Measurements from ENCODE around the gene DCHS2. TPM values are rescaled to one million over a fixed set of nuclear protein-coding genes. Genes with fewer than 3 reads are reported as not detected.

The DCHS2 gene
- total and polyA plus RNA-seq, 5 experiments from 2014 or later: not detected

DNA sequence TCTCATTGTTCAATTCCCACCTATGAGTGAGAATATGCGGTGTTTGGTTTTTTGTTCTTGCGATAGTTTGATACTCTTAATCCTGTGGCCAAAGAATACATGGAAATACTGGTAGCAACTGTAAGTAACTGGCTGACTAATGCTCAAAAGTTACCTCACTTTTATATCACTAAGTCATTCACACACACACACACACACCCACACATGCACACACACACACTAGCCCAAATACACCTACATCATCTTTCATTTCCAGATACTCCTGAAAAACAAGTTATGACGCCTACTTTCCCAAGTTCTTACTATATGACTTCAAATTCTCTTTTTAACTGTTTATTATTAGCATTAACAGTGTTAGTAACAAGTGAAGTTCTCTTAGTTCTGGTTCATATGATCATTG, 101.3 kb downstream of the DCHS2 start:
- H3K4me1 Mint-ChIP-seq: no peaks in the 10 kb centered on the region
- peaks cover 0 to 13% (median 7%) of the 10 kb centered on the region in 5 donors for H3K27me3 Mint-ChIP-seq
- POLR2A ChIA-PET: no interaction called here
- ATAC-seq: no peak
- H3K36me3 Mint-ChIP-seq: no peaks in the 10 kb centered on the region
- H3K4me3 Mint-ChIP-seq: no peak overlapping the region
- H3K9me3 Mint-ChIP-seq: peaks cover 0 to 8% (median 0%) of the 10 kb centered on the region in 9 donors
- H3K27ac Mint-ChIP-seq: no peak overlapping the region
- no peak for DNase-seq

DNA sequence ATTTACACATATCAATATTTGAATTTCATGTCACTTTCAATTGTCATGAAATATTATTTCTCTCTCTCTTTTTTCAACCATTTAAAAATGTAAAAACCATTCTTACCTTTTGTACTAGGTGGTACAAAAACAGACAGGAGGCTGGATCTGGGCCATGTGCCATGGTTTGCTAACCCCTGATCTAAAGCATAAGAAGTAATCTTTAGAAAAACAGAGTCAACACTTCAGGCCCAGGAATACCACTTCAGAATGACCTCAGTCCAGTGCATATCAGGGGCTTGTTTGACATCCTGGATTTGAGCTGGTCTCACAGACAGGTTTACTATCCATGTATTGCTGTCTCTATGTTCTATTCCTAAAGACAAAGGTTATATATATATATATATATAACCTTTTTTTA, 102.5 kb downstream of the DCHS2 start:
- Mint-ChIP-seq H3K27me3 (peaks cover 0 to 13% (median 7%) of the 10 kb centered on the region in 5 donors), H3K36me3 (peaks cover 0 to 2% (median 0%) of the 10 kb centered on the region in 3 donors), H3K9me3 (peaks cover 0 to 10% (median 4%) of the 10 kb centered on the region in 9 donors), H3K4me1 (no peaks in the 10 kb centered on the region), H3K27ac (no peak overlapping the region), H3K4me3 (no peak overlapping the region)
- DNase-seq (no peak), ATAC-seq (no peak)
- POLR2A ChIA-PET: no interaction called here

DNA sequence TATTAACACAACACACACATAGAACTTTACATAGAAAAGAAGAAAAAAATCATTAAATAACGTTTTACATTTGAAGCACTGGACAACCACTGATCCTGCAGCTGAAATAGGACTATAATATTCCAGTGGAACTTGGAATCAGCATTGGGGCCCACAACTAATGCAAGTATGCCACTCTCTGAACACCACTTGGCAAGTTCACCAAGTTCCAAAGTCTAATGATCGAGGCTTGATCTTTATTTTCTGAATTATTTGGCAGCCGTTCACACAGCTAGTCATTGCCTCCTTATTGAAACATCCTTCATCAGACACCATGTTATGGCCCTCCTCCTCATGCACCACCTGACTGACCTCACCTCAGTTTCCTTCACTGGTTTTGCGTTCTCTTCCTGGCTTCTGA, 107.6 kb downstream of the DCHS2 start:
- ATAC-seq: no peak
- Mint-ChIP-seq H3K4me1 (no peaks in the 10 kb centered on the region), H3K27ac (no peak overlapping the region), H3K9me3 (peaks cover 0 to 13% (median 5%) of the 10 kb centered on the region in 9 donors), H3K36me3 (peaks cover 0 to 2% (median 0%) of the 10 kb centered on the region in 3 donors), H3K4me3 (no peak overlapping the region), H3K27me3 (peaks cover 2 to 12% (median 8%) of the 10 kb centered on the region in 5 donors)
- POLR2A ChIA-PET: no interaction called here
- no peak for DNase-seq

DNA sequence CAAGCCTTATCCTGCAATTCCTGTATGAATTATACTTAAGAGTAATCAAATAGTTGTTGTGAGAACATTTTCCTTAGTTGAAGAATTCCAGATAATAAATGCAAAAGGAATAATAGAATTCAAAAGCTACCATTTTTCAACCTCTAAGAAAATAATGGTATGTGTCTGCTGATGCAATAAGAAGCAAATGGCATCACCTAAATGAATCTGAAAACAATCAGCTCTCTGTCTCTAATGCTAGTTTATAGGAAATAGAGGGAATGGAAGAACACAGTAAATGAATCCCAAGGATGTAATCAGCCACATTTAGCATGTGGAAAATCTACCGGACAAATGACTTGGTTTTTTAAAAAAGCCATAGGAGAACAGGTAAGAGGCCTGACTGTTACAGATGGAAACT, 115.1 kb downstream of the DCHS2 start:
- peaks cover 5 to 28% (median 9%) of the 10 kb centered on the region in 5 donors for H3K27me3 Mint-ChIP-seq
- H3K36me3 Mint-ChIP-seq: no peaks in the 10 kb centered on the region
- peaks cover 0 to 4% (median 0%) of the 10 kb centered on the region in 9 donors for H3K9me3 Mint-ChIP-seq
- ATAC-seq (no peak), DNase-seq (no peak)
- no peak overlapping the region for H3K4me3 Mint-ChIP-seq
- no peaks in the 10 kb centered on the region for H3K4me1 Mint-ChIP-seq
- H3K27ac Mint-ChIP-seq: no peak overlapping the region
- POLR2A ChIA-PET: no interaction called here

DNA sequence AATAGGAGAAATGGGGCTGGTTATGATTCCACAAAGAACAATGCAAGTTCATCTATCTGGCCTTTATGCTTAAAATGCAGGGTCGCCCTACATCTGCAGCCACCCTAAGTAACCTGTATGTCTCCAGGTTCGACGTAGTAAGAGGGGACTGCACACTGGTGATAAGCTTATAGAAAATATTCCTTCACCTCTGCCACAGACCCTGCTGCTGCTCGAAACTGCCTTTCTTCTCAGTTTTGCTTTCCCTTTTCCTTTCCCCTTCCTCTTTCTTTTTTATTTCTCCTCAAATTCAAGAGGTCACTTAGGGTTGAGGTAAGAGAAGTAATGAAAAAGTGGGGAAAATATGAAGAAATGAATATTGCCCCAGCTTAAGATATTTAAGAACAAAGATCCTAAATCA, 123.5 kb downstream of the DCHS2 start:
- DNase-seq (no peak), ATAC-seq (no peak)
- peaks cover 10 to 51% (median 23%) of the 10 kb centered on the region in 5 donors for H3K27me3 Mint-ChIP-seq
- peaks cover 0 to 17% (median 0%) of the 10 kb centered on the region in 4 donors for H3K4me1 Mint-ChIP-seq
- H3K36me3 Mint-ChIP-seq: peaks cover 0 to 2% (median 0%) of the 10 kb centered on the region in 3 donors
- H3K4me3 Mint-ChIP-seq: peak overlapping the region in 1 of 10 donors; percentile 68
- POLR2A ChIA-PET: no interaction called here
- H3K27ac Mint-ChIP-seq: peak overlapping the region in 1 of 10 donors; percentile 33
- H3K9me3 Mint-ChIP-seq: peaks cover 0 to 7% (median 0%) of the 10 kb centered on the region in 9 donors

DNA sequence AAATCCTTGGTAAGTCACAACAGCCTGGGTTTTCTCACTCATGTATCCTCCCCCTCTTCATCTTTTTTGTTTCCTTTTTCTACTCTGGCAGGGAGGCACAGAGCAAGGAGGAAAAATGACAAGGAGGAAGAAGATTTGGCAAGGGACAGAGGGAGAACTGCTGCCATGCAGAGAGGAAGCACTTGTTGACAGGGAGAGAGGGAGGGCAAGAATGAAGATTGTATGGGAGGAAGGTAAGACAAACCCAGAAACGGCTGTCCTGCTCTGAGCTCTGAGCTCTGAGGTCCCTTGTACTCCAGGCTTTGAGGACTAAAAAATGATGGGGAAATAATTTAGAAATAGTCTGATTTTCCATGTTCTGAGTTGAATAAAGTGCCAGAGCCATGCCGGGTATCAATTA, 123.9 kb downstream of the DCHS2 start:
- POLR2A ChIA-PET: no interaction called here
- Mint-ChIP-seq H3K4me3 (peak overlapping the region in 1 of 10 donors; percentile 68), H3K36me3 (peaks cover 0 to 2% (median 0%) of the 10 kb centered on the region in 3 donors), H3K27me3 (peaks cover 10 to 51% (median 23%) of the 10 kb centered on the region in 5 donors), H3K9me3 (peaks cover 0 to 7% (median 0%) of the 10 kb centered on the region in 9 donors), H3K4me1 (peaks cover 0 to 17% (median 0%) of the 10 kb centered on the region in 4 donors), H3K27ac (peak overlapping the region in 1 of 10 donors; percentile 33)
- no peak for ATAC-seq
- DNase-seq: no peak

DNA sequence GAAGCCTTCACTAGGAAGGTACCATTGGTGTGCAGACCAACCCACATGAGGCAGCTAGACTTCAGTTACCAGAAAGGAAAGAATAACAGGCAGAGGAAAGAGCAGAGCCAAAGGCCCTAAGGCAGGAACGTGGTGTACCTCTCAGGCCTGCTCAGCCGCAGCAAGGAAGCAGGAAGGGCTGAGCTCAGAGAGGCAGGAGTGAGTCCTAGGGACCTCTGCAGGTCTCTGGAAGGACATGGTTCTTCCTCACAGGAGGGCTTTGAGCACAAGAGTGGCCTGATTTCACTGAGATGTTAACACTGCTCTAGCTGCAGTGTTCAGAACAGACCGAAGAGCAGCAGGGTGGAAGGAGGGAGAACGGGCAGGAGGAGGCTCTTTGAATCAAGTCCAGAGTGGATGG, 124.6 kb downstream of the DCHS2 start:
- H3K4me1 Mint-ChIP-seq: peaks cover 0 to 23% (median 3%) of the 10 kb centered on the region in 4 donors
- peaks cover 0 to 7% (median 0%) of the 10 kb centered on the region in 9 donors for H3K9me3 Mint-ChIP-seq
- H3K4me3 Mint-ChIP-seq: peak overlapping the region in 1 of 10 donors; percentile 0
- ATAC-seq (no peak), DNase-seq (no peak)
- H3K27me3 Mint-ChIP-seq: peaks cover 9 to 44% (median 21%) of the 10 kb centered on the region in 5 donors
- POLR2A ChIA-PET: no interaction called here
- peaks cover 0 to 2% (median 0%) of the 10 kb centered on the region in 3 donors for H3K36me3 Mint-ChIP-seq
- no peak overlapping the region for H3K27ac Mint-ChIP-seq

DNA sequence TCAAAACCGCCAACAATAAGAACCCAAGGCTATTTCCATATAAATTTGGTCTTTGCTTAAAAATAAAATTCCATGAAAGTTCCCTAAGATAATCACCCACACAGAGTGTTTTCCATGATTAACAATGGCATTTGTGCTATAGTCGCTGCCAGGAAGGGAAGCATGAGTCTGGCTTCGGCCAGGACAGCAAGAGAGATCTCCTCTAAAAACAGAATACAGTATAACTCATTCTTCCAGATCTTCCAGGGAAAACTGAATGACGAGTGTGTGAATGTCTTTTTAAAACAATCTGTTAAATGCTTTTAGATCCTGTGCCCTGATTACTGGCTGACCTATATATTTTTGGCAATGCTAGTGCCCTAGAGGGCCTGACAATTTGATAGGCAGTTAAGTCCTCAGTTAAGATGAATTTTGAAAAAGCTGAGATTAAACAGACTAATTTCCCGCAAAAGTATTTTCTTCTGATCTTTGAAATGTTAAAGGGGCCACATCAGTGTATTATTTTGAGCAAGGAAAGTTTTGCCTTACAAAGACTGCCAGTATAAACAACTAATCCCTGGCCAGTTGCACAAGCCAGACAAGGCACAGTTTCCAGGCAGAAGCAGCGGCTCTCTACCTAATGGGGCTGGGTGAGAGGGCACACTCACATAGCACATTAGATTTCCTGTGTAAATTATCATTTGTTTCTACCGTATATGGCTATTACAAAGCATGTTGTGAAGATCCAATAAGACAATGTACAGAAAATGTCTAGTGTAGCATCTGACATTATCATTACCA, 127.3 kb downstream of the DCHS2 start:
- Mint-ChIP-seq H3K27me3 (peaks cover 0 to 17% (median 3%) of the 10 kb centered on the region in 5 donors), H3K27ac (no peak overlapping the region), H3K4me3 (no peak overlapping the region), H3K9me3 (no peaks in the 10 kb centered on the region), H3K4me1 (peaks cover 5 to 38% (median 13%) of the 10 kb centered on the region in 4 donors), H3K36me3 (no peaks in the 10 kb centered on the region)
- POLR2A ChIA-PET: no interaction called here
- no peak for DNase-seq
- no peak for ATAC-seq

DNA sequence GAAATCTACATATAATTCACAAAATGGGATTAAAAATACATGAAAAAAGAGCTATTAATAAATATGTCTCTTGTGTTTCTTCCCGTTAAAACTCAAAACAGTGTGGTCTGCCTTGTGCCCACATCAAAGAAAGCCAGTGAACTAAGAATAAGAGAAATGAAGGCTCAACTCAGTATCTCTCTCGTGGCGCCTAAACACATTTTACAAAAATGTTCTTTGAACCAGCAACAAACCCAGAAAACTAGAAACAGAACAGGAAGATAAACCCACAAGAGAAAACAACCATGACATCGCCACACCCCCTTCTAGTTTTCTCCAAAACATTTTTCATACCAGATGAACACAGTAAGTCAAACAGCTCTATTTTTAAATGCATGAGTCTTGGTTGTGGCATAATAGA, 130.1 kb downstream of the DCHS2 start:
- Mint-ChIP-seq H3K4me1 (peaks cover 5 to 22% (median 13%) of the 10 kb centered on the region in 4 donors), H3K36me3 (no peaks in the 10 kb centered on the region), H3K27me3 (peaks cover 0 to 3% (median 1%) of the 10 kb centered on the region in 5 donors), H3K27ac (peak overlapping the region in 2 of 10 donors; percentile 7), H3K9me3 (no peaks in the 10 kb centered on the region), H3K4me3 (peak overlapping the region in 2 of 10 donors; percentile 1 to 54)
- peak in 2 of 10 donors; percentile 13 for DNase-seq
- POLR2A ChIA-PET: no interaction called here
- ATAC-seq: peak in 1 of 2 donors; percentile 29

DNA sequence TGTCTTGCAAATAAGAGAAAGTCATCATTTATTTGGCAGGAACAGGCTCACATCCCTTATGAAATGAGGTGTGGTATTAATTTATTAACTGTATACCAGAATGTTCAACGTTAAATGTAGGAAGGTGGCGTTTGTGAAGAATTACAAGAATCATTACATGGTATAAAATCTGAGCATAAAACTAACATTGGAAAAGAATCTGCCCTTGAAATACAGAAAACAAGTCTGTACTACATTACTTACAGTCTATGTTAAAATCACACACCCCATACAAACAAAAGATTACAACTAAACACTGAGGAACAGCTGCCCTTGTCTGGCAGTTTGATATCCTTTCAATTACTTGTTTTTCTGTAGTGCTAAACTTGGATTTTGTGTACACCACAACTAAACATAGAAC, 131.1 kb downstream of the DCHS2 start:
- Mint-ChIP-seq H3K27ac (no peak overlapping the region), H3K4me1 (peaks cover 5 to 22% (median 13%) of the 10 kb centered on the region in 4 donors), H3K27me3 (peaks cover 0 to 3% (median under 1%) of the 10 kb centered on the region in 5 donors), H3K9me3 (no peaks in the 10 kb centered on the region), H3K4me3 (no peak overlapping the region), H3K36me3 (no peaks in the 10 kb centered on the region)
- ATAC-seq (no peak), DNase-seq (no peak)
- POLR2A ChIA-PET: no interaction called here

DNA sequence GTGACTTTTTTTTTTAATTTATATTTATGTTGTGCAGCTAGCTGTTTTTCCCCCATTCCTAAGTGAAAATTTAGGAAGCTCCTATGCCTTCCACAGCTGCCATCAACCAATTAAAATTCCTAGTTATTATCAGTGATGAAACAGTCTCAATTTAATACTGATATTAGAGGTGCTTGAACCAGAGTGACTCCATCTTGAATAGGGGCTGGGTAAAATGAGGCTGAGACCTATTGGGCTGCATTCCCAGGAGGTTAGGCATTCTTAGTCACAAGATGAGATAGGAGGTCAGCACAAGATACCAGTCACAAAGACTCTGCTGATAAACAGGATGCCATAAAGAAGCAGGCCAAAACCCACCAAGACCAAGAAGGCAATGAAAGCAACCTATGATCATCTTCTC, 136.7 kb downstream of the DCHS2 start:
- DNase-seq: no peak

DNA sequence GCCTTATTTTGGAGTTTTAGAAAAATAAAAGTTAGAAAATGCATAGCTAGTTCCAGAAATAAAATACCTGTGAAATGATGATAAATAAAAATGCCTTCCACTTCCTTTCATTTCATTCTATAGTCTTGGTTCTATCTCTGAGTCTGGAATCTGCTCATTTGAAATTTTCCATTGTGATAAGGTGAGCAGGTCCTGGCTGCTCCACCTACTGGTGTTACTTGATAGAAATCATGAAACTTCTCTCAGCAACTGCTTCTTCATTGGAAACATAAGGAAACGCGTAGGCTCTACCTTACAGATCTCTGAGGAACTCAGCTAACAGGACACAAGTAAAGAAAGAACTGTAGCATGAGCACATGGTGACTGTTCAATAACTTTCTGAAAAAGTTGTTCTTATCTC, 141.8 kb downstream of the DCHS2 start:
- no peak for ATAC-seq
- H3K27me3 Mint-ChIP-seq: peaks cover 2 to 16% (median 7%) of the 10 kb centered on the region in 5 donors
- H3K27ac Mint-ChIP-seq: no peak overlapping the region
- H3K36me3 Mint-ChIP-seq: no peaks in the 10 kb centered on the region
- no peak overlapping the region for H3K4me3 Mint-ChIP-seq
- no peak for DNase-seq
- no peaks in the 10 kb centered on the region for H3K9me3 Mint-ChIP-seq
- POLR2A ChIA-PET: no interaction called here
- no peaks in the 10 kb centered on the region for H3K4me1 Mint-ChIP-seq

More for the DNA sequence above, 136.7 kb downstream of the DCHS2 start:
- Mint-ChIP-seq H3K27ac (no peak overlapping the region), H3K27me3 (peaks cover 0 to 14% (median 5%) of the 10 kb centered on the region in 5 donors), H3K4me3 (no peak overlapping the region), H3K9me3 (no peaks in the 10 kb centered on the region), H3K4me1 (no peaks in the 10 kb centered on the region), H3K36me3 (no peaks in the 10 kb centered on the region)
- no peak for ATAC-seq
- POLR2A ChIA-PET: no interaction called here

DNA sequence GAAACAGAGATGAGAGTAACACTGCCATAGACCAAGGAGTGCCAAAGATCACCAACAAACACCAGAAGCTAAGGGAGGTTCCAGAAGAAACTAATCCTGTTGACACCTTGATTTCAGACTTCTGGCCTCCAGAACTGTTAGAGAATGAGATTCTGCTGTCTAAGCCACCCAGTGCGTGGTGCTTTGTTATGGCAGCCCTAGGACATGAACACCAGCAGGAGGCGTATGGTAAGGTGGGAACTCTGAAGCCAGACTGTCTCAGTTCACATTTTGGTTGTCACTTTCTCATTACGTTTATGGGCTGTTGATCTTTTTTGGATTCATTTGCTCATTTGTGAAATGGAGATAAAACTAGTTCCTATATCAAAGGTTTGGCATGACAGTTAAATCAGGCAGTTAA, 142.9 kb downstream of the DCHS2 start:
- Mint-ChIP-seq H3K4me1 (no peaks in the 10 kb centered on the region), H3K4me3 (no peak overlapping the region), H3K27me3 (peaks cover 0 to 23% (median 7%) of the 10 kb centered on the region in 5 donors), H3K9me3 (no peaks in the 10 kb centered on the region), H3K36me3 (no peaks in the 10 kb centered on the region), H3K27ac (no peak overlapping the region)
- POLR2A ChIA-PET: no interaction called here
- DNase-seq (no peak), ATAC-seq (no peak)
